Activated effector memory CD4-positive, alpha-beta T cell treated with Interleukin-2 at 50 U/mL for 16 hours (primary cell): ENCODE results near the gene ZNF536.
"Not testable (repeated sequence)": the region's sequence is repeated elsewhere in the genome, so short reads cannot be mapped to it uniquely, and the experiment has no call there.

Experiments used
- DNase-seq: peaks from one replicate; pipeline ENCODE4 v3.0.0-alpha.2; 2020

The ZNF536 gene

GRCh38 chr19:30342901-30343300, 29.3 kb upstream of the ZNF536 start:
- no peak for DNase-seq

GRCh38 chr19:30344446-30345425, 27.4 kb upstream of the ZNF536 start:
- DNase-seq: no peak

GRCh38 chr19:30345686-30346085, 26.5 kb upstream of the ZNF536 start:
- DNase-seq: no peak

DNA sequence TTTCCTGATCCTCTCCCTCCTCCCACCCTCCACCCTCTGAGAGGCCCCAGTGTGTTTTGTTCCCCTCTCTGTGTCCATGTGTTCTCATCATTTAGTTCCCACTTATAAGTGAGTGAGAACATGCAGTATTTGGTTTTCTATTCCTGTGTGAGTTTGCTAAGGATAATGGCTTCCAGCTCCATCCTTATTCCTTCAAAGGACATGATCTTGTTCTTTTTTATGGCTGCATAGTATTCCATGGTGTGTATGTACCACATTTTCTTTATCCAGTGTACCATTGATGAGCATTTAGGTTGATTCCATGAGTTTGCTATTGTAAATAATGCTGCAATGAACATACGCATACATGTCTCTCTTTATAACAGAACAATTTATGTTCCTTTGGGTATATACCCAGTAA, 25.7 kb upstream of the ZNF536 start:
- DNase-seq: not testable (repeated sequence)

GRCh38 chr19:30349131-30349730, 23.0 kb upstream of the ZNF536 start:
- no peak for DNase-seq

DNA sequence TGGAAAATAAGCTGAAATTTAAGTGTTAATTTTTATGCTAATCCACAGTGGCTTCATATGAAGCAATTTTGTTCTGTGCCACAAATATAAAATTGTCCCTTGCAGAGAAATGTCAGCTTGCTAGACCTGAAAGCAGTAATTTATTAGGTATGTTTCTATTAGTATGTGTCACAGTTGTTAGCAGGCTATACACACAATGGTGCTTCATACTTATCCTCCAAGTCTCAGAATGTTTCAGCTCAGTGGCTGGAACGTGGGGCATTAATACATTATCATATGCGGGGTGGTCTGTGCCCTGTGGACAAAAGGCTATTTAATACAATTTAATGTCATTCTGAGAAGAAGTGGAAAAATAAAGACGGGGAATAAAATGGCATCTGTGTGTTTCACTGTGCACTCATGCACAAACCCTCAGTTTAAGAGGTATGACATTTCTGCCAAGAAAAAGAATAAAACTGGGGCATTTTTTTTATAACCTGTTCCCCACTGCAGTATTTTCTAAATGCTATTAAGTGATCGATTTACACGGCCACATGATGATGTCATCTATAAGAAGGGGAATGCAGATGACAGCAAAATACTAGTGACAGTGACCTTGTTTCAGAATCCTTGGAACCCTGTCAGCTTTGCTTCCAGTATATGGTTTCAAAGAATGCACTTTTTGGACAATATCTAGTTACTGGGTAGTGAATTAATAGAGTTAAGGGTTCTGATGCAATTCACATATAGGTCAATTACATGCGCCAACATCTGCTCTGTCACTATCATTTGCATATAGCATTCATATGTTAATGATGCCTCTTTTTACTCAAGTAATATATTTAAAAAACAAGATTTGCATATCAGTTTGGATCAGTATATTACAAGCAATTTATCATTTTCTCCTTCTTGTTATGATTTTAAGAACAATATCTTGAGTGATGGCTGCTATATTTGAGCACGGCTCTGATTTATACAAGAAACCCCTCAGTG, 21.2 kb upstream of the ZNF536 start:
- DNase-seq: no peak

DNA sequence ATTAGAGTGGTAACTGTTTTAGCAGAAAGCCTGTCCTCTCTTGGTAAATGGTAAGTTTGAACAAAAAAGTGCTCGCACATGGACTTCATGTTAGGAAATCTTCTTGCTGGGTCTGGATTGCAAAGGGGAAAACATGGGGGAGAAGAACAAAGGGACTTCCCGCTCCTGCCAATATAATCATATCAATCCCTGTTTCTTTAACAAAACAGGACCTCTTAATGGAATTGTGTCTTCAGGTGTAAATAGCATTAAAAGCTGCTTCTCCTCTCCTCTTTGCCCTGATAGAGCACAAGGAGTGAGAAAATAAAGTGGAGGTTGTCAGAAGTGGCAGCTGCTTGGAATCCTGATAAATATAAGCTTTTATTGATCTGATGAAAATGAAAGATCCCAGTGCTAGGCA, 20.4 kb upstream of the ZNF536 start:
- DNase-seq: no peak

DNA sequence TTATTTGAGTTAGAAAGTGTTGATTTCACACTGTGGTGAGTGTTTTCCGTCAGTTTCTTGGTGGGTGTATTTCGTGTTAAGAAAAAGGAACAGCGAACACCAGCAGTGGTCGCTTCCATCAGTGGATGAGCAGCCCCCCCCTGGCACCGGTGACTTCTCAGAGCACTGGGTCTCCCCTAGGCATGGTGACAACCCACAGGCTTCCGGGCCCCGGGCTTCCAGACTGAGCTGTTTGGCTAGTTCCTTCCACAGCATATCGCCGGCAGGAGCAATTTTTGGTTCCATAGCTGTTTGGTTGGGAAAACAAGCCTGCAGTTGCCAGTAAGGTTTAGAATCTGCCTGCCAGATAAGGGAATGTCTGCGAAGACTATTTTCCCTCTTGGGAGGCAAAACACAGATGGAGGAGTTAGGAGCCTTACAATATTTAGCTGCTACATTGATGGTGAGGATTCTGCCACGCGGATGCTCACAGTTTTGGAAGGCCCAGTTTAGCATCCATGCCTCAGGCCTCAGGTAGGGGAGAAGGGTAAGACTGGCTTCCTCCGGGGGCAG, 18.7 kb upstream of the ZNF536 start:
- no peak for DNase-seq

DNA sequence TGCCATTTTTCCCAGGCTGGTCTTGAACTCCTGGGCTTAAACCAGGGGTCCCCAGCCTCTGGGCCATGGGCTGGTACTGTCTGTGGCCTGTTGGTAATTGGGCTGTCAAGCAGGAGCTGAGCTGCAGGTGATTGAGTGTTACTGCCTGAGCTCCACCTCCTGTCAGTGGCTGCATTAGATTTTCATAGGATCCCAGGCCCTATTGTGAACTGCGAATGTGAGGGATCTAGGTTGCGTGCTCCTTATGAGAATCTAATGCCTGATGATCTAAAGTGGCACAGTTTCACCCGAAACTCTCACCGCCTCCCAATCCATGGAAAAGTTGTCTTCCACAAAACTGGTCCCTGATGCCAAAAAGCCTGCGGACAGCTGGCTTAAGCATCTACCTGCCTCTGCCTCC, 16.6 kb upstream of the ZNF536 start:
- no peak for DNase-seq

DNA sequence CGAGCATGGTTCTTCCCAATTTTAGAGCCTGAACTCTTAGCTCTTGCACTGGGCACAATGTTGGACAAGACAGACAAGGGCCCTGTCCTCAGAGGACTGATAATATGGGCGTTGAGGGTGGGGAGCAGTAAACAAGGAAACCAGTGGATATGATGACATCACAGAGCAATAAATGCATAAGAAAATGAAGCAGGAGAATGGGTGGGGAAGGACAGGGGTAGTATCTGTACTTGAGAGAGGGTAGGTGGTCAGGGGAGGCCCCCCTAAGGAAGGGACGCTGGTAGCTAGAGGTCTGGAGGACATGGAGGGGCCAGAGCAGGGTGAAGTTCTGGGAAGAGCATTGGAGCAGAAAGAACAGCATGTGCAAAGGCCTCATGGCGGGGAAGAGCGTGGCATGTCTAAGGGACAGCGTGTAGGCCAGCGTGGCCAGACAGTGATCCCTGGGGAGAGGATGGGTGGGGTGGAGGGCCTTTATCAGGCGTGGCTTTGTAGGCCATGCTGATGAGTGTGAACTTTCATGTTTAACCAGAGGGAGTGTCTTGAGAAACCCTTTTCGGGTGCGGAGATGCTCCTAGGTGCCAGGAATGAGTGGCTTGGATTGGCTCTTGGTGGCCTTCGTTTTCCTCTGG, 15.1 kb upstream of the ZNF536 start:
- no peak for DNase-seq

GRCh38 chr19:30357580-30357954, 14.6 kb upstream of the ZNF536 start:
- no peak for DNase-seq

DNA sequence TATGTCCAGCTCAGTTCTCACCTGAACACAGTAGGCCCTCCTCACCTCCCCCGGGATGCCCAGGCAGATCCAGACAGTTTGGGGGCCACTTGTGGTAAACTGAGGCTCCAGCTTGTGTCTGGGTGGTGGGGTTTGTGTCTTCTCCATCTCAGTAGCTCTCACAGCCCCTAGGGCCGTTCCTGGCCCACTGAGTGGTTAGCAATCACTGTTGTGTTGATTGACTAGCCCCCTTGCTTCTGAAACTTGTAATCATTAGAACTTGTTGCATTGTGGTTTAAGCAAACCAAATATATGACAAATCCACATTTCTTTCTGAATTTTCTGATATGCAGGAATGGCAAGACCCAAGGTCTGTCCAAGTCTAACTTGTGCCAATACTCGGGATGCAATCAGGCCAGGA, 13.9 kb upstream of the ZNF536 start:
- no peak for DNase-seq

GRCh38 chr19:30358821-30359580, 13.2 kb upstream of the ZNF536 start:
- DNase-seq: no peak

DNA sequence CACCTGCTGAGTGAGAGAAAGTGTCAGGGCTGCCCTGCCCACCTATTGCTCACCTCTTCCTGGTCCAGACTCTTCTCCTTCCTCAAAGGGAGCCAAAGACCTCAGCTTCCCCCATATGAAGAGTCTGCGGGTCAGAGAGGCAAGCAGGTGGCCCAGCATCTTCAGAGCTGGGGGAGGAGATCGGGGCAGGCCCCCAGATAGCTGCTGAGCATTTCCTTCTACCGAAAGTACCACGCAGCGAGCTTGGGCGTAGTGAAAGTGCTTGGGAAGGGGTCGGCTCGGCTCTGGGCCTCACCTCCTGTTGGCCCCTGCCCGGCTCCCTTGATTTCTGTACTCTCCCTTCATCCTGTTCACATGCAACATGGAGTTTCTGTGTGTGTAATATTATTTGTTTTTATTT, 12.2 kb upstream of the ZNF536 start:
- no peak for DNase-seq

- no peak for DNase-seq
Observed at GRCh38 chr19:30360376-30361106, 11.6 kb upstream of the ZNF536 start.

- no peak for DNase-seq
Observed at GRCh38 chr19:30361107-30361447, 11.1 kb upstream of the ZNF536 start.

GRCh38 chr19:30361721-30362120, 10.5 kb upstream of the ZNF536 start:
- DNase-seq: no peak

- no peak for DNase-seq
Observed at GRCh38 chr19:30362156-30362754, 9.9 kb upstream of the ZNF536 start.

DNA sequence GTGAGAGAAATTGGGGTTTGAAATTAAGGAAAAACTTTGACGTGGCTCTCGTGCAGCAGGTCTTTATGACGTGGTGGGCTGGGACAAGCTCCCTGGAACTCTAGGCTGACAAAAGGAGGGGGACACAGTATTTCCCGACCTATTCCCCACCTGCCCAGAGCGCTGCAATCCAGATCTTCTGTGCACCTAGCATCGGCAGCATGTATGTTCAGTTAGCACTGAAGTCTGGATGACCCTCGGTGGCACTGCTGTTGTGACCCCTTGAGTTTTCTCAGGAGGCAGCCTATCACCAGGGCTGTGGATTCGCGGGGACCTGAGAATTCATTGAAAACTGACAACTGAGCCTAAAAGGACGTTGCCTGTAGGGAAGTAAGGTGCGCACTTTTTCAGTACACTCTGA, 9.1 kb upstream of the ZNF536 start:
- DNase-seq: no peak
